Stimulated activated CD8-positive, alpha-beta memory T cell treated with anti-CD3 and anti-CD28 coated beads, Interleukin-15, amount 100 ng/mL, for 24 hours (primary cell): ENCODE measurements around the gene TRIM41.
"Not testable (repeated sequence)": the region's sequence is repeated elsewhere in the genome, so short reads cannot be mapped to it uniquely, and the experiment has no call there.

ENCODE experiments used
- DNase-seq: peaks from one replicate; pipeline ENCODE4 v3.0.0-alpha.2; 2020; ENCODE audit warnings: low read depth

The TRIM41 gene

DNA sequence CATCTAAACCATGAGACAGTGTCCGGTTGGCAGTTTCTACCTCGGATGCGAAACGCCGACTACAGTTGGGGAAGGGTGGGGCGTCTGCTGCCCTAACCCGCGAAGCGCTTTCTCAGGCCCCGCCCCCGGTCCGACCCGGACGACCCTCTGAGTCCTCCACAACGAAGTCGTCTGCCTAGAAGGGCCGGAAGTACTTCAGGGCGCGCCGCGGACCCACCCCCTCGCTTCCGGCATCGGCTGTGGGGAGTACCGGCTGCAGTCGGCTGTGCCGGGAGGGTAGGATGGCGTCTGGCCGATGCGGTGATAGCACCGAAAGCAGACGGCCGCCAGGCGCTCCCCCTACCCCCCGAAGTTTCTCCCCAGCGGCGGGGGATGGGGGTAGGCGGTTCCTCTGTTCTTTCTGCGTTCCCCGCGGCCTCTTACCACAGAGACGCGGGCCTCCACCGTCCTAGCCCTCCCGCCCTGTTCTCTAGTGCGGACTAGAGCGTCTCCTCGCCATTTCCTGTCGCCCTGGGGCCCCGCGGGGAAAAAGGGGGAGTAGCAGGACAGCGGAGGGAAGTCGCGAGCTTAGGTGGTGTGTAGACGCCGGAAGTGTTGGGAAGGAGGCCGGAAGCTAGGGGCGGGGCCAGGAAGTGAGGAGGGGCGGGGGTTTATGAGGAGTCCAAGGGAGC lies at the start of gene TRIM41:
Gene TRIM41 (plus strand): TSS at position 224 of the 671 bp plus-strand sequence. CDS start 719 bp downstream, outside the sequence.
- peak; percentile 91 for DNase-seq

DNA sequence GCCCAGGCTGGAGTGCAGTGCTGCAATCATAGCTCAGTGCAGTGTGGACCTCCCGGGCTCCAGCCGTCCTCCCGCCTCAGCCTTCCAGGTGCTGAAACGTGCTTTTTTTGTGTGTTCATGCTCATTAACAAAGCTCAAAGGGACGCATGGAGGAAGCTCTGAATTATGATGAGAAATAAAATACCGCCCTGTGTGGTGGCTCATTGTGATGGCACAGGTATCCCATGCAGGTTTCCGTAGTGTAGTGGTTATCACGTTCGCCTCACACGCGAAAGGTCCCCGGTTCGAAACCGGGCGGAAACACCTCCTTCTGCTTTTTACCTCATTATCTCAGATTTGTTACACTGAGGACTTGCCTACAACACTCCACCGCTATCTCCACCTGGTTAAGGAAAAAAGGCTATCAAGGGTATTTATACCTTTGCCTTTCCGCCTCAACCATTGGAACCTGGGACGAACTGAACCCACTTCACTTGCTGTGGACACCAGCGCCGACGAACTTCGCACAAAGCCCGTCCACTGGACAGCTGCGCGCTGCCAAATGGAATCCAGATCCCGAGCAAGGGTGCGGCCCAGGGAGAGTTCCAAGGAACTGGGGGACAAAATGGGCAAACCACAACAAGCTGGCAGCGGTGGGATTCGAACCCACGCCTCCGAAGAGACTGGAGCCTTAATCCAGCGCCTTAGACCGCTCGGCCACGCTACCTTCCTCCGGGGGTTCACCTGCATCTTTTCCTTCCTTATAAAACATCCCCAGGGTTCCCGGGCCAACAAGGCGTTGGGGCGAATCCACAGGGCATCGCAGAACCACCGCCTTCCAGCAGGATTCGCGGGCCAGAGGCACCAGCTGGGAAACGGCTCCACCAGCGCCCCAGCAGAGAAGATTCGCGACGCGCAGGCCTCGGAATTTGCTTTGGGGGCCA lies 49.4 kb upstream of the TRIM41 start:
- DNase-seq, result peak; percentile 63

DNA sequence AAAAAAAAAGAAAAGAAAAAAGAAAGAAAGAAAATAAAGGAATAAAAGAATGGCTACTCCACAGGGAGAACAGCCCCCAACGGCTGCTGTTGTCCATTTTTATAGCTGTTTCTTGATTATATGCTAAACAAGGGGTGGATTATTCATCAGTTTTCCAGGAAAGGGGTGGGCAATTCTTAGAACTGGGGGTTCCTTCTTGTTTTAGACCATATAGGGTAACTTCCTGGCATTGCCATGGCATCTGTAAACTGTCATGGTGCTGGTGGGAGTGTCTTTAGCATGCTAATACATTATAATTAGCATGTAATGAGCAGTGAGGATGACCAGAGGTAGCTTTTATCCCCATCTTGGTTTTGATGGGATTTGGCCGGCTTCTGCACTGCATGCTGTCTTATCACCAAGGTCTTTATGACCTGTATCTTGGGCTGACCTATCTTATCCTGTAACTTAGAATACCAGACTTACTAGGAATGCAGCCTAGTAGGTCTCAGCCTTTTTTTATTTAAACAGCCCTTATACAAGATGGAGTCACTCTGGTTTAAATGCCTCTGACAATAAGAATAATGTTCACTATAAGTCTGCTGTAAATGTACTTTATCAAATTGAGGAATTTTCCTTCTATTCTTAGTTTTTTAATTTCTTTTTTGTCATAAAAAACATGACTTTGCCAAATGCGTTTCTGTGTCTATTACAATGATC lies 46.7 kb upstream of the TRIM41 start:
- DNase-seq, result no peak

DNA sequence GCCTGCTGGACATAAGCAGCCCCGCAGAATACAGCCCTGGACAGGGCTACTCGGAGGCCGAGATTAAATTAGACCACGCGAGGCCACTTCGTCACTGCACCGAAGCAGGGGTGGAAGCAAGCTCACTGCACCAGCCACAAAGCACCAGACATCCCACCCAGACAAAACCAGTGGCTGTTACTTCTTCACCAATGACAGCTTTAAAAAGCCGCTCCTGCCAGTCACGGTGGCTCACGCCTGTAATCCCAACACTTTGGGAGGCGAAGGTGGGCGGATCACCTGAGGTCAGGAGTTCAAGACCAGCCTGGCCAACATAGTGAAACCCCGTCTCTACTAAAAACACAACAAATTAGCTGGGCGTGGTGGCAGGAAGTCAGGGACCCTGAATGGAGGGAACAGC lies 45.5 kb upstream of the TRIM41 start:
- not testable (repeated sequence) for DNase-seq

DNA sequence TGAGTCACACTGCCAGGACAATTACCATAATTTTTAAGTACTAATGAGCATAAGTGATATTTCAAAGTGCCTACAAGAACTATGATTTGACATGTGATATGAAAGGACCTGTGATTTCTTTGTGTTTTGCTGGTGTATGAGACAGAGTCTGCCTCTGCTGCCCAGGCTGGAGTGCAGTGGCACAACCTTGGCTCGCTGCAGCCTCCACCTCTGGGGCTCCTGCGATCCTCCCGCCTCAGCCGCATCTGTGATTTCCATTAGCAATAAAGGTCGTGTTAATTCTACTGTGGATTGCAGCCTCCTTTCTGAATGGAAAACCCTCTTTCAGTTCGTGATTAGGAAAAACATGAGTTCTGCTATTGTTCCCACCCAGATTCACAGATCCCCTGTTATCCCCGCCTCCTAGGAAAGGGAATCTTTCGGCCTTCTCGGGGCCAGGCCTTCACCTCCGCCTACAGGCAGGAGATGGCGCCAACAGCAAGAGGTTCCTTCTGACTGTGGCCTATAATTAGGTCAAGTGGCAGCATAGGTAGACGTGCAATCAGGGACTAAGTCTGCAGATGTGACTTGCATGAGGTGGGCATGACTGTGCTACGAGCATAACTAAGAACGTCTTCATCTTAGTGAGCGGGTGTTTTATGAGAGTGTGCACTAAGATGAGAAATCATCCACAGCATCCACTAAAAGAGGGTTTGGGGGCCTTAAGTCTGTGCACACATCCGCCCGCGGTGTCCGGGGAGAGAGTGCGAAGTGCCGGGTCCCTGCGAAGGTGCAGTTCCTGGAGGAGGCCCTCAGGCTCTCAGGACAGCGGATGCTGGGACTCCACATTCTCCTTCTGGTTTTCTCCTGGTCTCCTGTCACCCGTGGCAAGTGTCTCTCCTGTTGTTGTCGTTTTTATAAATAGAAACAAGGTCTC lies 41.2 kb upstream of the TRIM41 start:
- DNase-seq, result no peak

DNA sequence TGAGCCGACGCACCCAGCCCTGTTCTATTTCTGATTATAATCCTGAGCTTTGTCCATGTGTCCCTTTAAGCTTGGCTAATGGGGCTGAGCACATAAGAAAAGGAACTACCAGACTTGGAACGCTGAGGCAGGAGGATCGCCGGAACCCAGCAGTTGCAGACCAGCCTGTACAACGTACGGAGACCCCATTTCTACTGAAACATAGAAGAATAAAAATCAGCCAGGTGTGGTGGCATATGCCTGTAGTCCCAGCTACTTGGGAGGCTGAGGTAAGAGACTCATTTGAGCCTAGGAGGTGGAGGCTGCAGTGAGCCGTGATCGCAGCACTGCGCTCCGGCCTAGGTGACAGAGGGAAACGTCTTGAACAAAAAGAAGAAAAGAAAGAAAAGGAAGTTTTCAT lies 40.4 kb upstream of the TRIM41 start:
- no peak for DNase-seq

DNA sequence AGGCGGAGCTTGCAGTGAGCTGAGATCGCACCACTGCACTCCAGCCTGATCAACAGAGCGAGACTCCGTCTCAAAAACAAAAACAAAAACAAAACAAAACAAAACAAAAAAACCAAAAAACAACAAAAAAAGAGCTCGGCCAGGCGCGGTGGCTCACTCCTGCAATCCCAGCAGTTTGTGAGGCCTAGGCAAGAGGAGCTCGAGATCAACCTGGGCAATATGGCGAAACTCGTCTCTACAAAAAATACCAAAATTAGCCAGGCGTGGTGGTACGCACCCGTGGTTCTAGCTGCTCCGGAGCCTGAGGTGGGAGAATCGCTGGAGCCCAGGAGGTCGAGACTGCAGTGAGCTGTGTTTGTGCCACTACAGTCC lies 38.2 kb upstream of the TRIM41 start:
- DNase-seq, result no peak

DNA sequence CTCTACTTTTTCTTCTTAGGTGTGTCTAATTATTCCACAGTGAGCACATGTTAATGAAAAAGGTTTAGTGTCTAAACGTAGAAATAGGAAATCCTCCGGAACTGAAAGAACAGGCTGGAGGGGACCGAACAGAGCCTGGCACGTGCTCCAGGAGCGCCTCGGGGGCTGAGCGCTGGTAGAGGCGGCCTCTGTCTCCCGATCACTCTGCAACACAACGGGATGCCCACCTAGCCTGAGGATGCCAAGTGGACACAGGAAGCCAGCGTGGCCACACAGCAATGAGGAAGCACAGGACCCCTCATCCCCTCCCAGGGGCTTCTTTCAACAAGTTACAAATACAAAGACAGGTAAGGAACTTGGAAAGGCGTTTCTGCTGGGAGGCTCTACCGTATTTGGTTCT lies 37.5 kb upstream of the TRIM41 start:
- no peak for DNase-seq

DNA sequence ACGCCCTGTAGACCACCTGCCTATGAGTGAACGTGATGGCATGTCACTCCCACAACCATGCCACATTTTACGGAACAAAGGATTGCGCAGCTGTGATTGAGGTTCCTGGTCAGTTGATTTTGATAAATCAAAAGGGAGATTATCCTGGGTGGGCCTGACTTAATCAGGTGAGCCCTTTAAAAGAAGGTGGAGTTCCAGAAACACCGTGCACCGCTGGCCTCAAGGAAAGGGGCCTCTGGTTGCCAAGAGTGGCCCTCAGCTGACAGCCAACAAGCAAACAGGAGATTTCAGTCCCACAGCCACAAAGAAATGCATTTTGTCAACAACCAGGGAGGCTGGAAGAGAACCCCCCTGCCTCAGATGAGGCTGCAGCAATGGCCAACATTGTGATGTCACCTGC lies 37.1 kb upstream of the TRIM41 start:
- no peak for DNase-seq

DNA sequence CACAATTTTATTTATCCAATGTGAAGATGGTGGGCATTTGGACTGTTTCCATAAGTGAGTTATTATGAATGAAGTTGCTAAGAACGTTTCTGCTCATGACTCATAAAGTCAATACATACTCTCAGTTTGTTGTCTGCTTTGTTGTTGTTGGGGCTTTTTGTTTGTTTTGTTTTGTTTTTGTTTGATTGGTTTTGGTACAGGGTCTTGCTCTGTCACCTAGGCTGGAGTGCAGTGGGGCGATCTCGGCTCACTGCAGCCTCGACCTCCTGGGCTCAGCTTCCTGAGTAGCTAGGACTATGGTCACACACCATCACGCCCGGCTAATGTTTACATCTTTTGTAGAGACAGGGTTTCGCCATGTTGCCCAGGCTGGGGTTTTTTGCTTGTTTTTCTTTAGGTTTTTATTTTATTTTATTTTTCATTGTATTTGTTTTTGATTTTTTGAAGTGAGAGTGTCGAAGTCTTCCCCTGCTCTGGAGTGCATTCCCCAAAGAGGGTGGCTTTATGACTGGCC lies 36.0 kb upstream of the TRIM41 start:
- no peak for DNase-seq

DNA sequence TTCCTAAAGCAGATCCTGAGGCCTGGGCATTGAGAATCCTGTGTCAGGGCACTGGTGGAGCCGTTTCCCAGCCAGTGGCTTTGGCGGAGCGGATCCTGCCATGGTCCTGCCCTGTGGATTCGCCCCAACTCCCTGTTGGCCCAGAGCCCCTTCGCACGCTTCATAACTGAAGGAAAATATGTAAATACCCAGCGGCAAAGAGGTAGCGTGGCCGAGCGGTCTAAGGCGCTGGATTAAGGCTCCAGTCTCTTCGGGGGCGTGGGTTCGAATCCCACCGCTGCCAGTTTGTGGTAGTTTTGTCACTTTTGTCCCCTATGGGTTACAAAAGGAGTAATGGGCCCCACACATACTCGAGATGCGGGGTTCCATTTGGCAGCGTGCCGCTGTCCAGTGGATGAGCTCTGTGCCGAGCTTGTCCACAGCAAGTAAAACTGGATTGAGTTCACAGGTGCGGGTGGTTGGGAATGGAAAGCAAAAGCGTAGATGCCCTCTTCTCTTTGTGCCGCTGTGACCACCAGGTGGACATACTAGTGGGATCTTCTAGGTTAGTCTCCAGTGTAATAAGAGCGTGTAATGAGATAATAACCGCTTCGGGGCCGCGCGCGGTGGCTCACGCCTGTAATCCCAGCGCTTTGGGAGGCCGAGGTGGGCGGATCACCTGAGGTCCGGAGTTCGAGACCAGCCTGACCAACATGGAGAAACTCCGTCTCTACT lies 35.4 kb upstream of the TRIM41 start:
- DNase-seq, result peak; percentile 48

DNA sequence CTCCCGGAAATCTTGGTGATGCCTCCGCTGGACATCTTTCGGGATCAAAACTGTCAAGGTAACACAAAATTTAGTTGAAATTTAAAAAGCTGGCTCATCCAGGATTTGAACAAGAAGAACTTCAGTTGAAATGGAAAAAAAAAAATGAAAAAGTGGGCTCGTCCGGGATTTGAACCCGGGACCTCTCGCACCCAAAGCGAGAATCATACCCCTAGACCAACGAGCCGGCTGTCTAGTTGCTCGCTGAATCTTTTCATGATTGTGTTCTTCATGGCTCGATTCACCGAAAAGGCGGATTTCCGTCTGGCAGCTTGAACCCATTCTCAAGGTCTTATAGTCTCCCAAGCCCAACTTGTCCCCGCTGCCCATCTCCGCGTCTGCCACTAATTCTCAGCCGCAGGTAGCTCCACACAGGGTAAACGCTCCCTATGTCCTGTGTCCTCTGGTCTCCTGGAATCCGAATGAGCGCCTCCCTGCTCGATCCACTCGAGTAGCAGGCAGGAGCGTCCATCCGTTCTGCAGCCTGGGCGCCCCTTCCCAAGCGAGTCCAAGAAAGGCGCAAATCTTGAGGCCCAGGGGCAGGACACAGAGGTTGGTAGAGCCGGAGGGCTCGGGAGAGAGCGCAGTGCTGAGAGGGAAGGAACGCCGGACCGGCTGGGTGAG lies 34.2 kb upstream of the TRIM41 start:
- peak; percentile 81 for DNase-seq

DNA sequence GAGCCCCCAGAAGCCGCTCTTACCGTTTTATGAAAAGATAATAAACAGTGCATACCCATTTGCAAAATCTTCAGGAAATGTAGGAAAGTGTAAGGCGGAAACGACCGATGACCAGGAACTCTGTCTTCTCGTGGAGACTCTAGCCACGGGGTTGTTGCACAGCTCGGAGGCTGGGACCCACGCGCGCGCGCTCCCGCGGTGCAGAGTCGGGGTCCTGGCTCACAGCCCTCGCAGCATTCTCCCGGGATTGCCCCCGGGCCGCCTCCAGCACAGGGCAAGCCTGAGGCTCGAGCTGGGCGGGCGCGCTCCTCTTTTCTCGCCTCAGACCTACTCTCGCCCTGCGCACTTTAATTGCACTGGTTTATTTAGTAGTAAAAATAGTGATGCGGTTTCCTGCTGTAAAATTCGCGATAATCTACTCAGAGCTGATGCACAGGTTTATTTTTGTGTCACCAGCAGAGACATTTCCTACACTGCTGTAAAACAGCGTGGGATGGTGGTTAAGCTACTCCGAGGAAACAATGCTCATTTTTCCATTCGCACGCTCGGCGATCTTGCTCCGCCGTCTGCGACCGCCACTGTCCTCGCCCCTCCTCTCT lies 33.6 kb upstream of the TRIM41 start:
- no peak for DNase-seq

DNA sequence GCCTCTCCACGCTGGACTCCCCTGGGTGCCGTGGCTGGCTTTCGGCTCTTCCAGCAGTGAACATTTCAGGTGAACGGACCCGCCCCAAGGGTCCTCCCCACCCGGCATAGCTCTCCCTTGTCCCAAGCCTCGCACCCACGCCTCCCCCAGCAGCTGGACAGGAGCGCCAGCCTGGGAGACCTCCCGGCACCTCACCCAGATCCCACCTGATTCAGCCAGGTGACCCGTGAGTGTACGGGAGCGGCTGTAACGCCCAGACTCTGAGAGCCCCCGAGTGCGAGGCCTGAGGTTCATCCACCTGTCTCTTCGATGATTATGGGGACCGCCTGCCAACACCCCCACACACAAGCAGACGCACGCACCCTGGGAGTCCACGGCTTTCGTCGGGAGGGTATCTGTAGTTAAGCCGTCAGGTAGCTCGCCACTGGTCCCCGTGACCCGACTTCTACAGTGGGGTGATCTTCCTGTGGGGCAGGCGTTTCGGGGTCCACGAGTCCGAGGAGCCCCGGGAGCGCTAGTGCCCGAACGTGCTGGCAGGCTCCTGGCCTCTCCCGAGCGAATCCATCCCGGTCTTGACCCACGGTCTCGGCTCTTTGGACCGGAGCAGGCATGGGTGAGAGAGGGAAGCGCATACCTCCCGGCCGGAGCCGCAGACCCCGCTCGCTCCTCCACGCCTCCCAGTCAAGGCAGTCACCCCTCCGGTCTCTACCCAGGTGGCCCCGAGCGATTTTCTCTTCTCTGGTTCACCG lies 32.9 kb upstream of the TRIM41 start:
- no peak for DNase-seq

DNA sequence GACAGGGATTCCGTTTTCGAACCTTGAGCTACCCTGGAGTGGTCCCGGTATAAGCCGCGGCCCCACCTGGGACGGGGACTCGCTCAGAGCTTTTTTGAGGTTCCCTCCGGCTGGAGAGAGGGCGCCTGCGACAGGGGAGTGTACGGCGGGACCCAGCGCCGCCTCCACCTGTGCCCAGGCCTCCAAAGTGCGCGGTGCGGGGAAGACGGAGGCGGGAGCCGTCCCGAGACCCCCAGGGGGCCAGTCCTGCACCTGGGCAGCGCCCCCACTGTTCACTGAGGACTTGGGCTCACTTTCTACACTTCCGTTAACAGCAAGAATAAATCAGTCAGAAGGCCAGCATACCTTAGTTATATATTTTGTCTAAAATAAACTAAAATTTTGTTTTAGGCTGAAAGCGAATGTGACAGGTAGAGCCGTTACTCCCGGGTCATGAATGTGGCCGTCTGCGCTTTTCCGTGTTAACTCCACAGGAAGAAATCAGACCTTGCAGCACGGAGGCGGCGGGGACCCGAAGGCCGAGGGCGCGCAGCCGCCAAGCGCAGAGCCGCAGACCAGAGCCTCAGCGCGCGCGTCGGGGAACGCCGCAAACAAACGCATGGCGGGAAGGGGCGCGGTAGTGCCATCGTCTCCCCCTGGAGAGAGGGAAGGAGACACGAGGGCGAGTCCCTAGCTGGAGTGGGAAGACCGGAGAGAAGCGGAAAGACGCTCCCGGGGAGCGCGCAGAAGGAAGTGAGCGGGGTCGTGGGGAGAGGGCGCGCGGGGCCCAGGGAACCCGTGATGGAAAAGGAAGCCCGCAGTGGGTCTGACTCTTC lies 32.2 kb upstream of the TRIM41 start:
- no peak for DNase-seq

DNA sequence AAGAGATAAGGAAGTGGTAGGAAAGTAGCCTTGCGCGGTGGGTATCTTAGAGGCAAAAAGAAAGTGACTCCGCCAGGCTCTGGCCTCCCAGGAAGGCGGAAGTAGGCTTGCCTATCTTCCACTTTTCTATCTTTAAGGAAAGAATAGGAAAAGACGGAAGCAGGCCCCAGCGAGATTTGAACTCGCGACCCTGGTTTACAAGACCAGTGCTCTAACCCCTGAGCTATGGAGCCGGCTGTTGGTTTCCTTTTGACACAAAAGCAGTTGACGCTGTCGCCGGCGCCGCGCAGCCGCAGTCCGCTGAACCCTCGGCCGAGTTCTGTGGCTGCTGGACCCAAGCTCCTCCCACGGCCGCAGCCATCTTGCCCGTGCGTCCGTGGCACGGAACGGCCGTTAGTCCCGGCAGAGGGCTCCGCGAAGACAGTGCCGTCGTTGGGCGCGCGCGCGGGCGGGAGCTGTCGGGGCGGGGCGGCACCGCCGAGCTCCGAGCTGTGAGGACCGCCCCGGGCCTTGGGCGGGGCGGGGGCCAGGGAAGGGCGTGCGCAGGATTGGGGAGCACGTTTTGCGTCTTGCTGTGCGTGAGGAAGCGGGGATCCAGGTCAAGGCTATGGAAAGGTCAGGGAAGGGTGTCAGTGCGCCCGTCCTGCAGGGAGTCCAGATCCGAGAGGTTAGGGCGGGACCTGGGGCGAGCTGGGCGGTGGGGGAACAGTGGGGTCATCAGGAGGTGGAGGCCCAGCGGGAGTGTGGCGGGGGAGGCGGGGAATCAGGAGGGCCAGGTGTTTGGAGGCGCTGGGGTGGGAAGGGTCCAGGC lies 31.4 kb upstream of the TRIM41 start:
- DNase-seq, result peak; percentile 98

DNA sequence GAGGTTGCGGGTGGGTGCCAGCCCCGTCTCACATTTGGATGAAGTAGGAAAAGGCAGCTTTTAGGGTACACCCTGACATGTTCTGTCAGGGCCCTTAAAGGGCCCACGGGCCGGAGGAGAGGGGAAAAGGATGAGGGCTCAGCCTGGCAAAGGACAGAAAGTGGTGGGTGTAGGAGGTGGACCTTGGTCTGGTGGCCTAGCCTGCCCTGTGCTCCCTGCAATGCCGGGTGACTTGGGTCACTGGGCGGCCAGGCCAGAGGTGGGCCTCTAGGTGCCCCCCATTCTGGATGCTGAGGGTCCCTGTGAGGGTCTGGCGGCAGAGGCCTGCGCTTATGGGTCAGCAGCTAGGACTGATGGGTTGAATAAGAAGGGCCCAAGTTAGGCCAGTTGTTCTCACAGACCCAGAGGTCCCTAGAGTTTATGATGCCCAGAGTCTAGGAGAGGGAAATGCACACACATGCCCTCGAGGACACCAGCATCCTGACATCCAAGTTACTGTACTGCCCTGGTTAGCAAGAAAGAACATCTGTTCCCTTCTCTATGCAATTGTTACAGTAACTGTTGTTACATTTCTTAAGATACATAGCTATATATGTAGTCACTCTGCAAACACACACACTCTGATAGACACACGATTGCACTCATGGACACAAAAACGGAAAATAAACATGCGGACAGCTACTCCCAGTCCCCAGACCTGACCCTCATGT lies 30.6 kb upstream of the TRIM41 start:
- DNase-seq, result no peak
